Stimulated activated CD4-positive, alpha-beta T cell treated with anti-CD3 and anti-CD28 coated beads, Interleukin-1b, Interleukin-23, amount 100 ng/mL, for 24 hours (primary cell): ENCODE results near the gene PRKAR2B.
A peak's percentile ranks its signal among the peaks of the same experiment; 100 is the strongest.
"Not testable (repeated sequence)": the region's sequence is repeated elsewhere in the genome, so short reads cannot be mapped to it uniquely, and the experiment has no call there.

Experiments used
- DNase-seq, 4 experiments: peaks; one replicate each; pipeline ENCODE4 v3.0.0-alpha.2; 2020; ENCODE audit warnings: low read depth in 4 of 4, low spot score in 1 of 4

Gene PRKAR2B

GRCh38 chr7:107115114-107115513 is 70.6 kb downstream of the PRKAR2B start:
- DNase-seq = no peak

DNA sequence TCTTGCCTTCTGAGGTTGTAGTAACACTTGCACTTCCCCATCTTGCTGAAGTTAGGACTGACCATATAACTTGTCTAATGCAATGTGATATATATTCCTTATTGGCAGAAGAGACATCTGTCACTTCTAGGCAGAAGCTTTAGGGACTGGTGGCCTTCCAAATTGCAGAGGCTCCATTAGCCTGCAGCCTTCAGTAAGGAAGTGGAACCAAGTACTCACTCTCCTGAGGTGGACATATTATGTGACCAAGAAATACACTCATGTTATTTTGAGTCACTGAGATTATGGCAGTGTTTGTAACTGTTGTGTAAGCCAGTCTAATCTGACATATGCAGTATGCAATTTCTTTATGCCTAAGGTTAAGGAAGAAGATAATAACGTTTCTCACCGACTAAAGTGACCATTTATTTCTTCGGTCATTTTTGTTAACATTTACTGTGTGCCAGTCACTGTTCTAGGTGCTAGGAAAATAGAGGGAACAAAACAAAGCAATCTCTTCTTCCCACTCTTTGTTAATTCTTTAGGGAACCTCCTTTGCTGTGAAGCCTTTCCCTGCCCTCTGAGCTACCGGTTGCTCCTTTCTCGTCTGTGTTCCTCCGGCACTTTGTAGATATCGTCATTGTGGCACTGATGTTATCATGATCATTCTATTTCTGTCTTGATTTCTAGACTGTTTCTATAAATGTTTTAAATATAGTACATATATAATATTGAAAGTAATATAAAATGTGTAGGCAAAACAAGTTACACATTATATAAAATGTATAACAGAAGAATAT is 71.4 kb downstream of the PRKAR2B start:
- DNase-seq = no peak

DNA sequence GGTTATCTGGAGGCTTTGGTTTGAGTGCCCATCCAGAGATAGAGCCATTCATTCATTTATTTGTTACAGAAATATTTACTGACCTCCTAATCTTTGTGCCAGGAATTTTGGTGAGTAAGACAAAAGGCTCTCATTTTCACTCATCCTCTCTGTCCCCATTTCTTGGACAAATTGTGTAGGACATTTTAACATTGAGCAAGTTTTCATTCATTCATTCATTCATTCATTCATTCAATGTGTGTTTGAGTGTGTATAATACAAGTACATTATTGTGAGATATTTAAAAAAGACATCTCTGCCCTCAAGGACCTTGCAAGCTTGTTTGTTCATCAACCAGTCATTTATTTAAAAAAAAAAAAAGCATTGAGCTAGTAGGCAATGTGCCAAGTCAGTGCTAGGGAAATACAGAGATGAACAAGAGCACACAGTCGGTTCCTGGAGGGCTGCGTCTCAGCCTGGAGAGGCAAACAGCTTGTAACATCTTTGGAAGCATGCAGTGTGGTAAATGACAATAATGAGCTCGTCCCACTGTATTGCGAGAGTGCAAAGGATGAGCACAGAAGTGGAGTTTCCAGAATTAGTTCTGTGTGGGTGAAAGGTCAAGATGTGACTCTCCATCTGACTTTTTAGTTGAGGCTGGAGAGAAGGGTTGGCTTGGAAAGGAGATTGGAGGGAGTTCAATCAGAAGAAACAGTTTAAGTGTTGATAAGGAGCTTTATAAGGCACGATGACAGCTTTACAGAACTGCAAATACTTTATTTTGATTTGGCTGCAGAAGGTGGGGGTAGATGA is 73.8 kb downstream of the PRKAR2B start:
- DNase-seq = no peak

- no peak for DNase-seq
Observed at GRCh38 chr7:107119376-107120105, 75.0 kb downstream of the PRKAR2B start.

DNA sequence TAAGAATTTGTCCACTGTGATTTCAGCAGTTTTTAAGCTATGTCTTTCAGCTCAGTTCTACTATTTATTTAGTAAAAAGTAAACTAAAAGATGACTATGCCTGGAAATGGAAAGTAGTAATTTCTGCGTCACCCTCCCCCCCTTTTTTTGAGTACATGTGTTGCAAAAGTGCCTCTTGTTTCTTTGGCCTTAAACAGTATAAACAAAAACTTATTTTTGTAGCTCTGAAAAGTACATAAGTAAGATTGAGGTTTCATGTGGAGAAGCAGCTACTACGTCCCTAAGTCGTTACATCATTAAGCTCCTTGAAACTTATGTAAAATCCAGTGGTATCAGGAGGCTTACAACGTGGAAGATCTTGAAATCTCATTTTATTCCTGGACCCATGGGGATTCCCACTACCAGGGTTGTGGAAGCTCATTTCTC is 78.0 kb downstream of the PRKAR2B start:
- no peak for DNase-seq

- no peak for DNase-seq
Observed at GRCh38 chr7:107123392-107123791, 78.9 kb downstream of the PRKAR2B start.

- DNase-seq = no peak
Observed at GRCh38 chr7:107125475-107125874, 81.0 kb downstream of the PRKAR2B start.

GRCh38 chr7:107128217-107128616 is 83.7 kb downstream of the PRKAR2B start:
- DNase-seq = no peak

DNA sequence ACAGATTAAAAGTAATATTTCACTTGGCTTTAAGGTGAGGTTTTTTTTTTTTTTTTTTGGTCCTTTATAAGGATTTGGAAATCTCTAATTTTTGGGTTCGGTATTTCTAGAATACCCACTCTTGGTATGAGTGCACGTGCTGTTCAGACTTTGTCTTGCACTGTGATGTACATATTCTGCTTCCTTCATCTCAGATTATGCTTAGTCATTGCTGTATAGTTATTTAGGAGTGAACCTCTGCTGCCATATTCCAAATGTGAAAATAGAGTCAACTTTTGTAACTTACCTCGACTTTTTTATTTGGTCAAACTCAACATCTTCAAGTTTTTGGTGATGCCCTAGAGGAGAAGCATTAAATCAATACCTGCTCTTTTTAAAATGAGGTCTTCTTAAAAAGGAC is 84.2 kb downstream of the PRKAR2B start:
- no peak for DNase-seq

- no peak for DNase-seq
Observed at GRCh38 chr7:107130487-107131220, 86.1 kb downstream of the PRKAR2B start.

DNA sequence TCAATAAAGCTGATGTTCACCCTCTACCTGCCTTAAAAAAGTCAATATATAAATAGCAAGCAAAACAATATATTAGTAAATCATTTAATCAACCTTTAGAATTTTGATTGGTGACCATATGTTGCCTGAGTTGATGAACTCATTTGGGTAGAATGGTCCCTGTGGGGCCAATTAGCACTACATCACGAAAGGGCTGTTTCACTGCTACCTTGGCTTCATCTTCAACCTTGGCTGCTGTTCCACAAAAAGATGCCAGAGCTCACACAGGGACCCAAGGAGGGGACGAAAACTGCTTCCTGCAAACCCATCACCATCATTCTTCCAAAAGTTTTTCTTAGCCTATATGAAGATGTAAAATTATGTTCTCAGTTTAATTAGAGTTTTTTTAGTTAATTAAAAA is 88.9 kb downstream of the PRKAR2B start:
- DNase-seq = no peak

DNA sequence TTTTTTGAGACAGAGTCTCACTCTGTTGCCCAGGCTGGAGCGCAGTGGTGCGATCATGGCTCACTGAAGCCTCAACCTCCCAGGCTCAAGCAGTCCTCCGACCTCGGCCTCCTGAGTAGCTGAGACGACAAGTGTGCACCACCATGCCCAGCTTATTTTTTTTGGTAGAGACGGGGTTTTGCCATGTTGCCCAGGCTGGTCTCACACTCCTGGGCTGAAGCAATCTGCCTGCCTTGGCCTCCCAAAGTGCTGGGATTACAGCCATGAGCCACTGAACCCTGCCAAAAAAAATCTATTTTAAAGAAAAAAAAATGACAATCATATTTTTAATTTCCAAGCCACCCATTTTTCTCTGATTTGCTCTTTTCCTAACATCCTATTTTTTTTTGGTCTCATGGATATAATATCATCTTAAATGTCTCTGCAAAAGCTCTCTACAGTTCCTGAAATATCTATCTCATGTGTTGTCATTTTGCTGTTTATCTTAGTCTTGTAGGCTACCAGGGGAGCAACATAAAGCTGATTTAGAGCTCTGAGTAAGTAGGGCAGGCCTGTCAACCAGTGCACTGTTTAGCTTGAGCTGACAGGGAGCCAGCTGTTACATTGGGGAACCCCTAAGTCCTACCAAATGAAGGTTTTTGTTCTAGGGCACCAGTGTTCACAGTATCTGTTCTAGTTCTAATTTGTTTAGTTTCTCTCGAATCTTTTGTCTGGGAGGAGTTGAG is 94.4 kb downstream of the PRKAR2B start:
- DNase-seq = no peak

DNA sequence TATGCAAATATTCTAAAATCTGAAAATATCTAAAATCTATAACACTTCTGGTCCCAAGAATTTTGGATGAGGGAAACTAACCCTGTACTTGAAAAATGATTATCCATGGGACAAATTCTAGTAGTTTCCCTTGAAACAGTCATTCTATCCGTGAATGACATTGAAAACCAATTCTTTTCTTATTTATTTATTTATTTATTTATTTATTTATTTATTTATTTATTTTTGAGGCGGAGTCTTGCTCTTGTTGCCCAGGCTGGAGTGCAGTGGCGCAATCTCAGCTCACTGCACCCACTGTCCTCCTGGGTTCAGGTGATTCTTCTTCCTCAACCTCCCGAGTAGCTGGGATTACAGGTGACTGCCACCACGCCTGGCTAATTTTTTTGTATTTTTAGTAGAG is 99.4 kb downstream of the PRKAR2B start:
- not testable (repeated sequence) for DNase-seq

DNA sequence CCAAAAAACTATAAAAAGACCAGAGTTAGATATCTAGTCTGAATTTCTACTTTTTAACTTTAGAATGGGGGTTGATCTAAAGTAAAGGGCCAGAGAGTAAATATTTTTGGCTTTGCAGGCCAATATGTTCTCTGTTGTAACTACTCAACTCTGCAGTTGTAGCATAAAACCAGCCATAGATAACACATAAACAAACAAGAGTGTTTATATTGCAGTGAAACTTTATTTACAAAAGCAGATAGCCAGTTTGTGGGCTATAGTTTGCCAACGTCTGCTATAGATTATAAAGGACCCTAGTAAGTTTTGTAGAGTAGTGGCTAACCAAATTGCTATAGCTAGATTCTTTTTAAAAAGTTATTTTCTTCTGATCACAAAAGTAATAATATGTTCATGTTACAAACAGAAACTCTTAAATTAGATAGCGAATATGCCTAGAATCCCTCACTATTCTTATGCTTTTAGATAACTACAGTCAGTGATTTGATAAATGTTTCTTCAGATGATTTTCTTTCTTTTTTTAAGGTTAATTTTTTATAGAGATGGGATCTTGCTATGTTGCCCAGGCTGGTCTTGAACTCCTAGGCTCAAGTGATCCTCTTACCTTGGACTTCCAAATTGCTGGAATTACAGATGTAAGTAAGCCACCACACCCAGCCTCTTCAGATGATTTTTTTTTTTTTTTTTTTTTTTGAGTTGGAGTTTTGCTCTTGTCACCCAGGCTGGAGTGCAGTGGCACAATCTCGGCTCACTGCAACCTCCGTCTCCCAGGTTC is 100.7 kb downstream of the PRKAR2B start:
- DNase-seq = no peak

DNA sequence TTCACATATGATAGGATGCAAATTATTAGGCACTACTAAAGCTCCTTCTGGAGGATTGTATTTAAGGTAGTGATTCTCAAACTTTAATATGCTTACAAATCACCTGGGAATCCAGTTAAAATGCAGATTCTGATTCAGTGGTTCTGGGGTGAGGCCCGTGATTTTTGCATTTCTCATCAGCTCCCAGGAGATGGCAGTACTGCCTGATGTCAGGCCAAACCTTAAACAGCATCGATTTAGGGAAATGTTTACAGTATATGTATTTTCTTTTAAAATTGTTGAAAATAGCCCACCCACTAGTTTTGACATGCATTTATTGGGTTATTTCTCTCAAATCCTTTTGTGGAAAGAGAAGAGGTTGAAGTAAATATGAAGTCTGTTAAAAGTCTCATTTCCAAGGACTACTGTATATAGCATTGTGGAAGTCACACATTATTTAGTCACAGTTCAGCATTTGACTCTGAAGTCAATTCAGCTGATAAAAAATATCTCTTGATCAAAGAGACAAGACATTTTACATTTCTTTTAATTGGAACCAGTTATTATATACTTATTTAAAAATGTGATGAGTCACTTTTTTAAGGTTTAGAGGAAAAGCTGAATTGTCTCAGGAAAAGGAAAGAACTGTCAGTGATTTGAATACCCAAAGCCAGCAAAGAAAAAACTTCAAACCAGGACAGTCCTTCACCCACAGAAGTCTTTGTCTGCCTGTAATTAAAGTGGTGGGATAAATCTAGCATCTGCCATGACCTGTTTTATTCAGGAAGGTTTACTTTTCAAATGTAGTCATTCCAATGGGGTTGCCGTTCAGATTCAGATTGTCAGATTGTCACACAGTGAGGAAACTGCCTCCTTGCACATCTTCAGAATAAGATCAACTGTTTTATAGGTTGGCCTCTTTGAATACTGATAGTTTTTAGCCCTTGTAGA is 103.2 kb downstream of the PRKAR2B start:
- no peak for DNase-seq

GRCh38 chr7:107148721-107149120 is 104.2 kb downstream of the PRKAR2B start:
- DNase-seq = no peak

DNA sequence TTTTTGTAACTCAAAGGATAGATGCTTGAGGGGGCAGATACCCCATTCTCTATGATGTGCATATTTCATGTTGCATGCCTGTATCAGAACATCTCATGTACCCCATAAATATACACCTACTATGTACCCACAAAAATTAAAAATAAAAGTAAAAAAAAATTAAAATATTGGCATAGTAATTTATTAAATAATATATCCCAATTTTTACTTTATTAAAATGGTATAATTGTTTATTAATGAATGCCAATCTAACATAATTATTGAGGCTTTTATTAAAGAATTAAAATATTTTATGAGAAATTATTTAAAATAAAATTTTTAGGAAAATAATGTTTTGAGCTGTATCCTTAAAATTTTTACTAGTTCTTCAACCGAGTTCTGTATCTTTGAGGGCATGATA is 105.4 kb downstream of the PRKAR2B start:
- no peak for DNase-seq

DNA sequence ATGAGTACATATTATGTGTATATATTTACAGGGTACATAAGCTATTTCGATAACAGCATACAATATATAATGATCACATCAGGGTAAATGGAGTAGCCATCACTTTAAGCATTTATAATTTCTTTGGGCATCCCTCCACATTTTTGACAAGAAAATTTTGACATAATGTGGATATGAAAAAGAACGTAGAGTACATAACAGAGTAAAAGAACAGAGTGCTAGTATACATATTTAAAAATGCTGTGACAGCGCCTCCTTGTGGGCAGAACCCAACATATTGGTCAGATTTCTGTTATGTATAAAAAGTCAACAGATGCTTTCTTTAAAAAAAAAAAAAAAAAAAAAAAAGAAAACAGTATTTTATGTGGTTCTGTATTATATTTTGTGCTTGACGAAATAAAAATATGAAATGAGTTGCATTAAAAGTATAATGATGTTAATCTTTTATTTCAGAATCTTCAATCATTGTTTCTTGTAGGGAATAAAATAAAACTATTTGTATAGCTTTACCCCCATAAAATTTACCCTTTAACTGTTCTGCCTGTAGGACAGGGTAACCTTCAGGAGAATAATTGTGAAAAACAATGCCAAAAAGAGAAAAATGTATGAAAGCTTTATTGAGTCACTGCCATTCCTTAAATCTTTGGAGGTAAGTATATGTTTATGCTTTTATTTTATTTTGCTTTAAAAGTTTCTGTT is 106.0 kb downstream of the PRKAR2B start:
- DNase-seq = peak; percentile 56 to 68 (median 61)
